WI38 (cell line): ENCODE measurements around the gene NDUFV3.
"Not testable (repeated sequence)": the region's sequence is repeated elsewhere in the genome, so short reads cannot be mapped to it uniquely, and the experiment has no call there.

Experiments
- H3K4me3 ChIP-seq: 2 replicates; pipeline ENCODE4 v1.5.1; 2011; ENCODE audit warnings: low read depth, mild to moderate bottlenecking, control low read depth, low read length
- TF ChIP-seq, protein P1 (sequence below): IDR thresholded peaks from 2 replicates; pipeline ENCODE4 v1.5.1; 2012; ENCODE audit warnings: low read depth, mild to moderate bottlenecking, control low read depth, low read length

The NDUFV3 gene

DNA sequence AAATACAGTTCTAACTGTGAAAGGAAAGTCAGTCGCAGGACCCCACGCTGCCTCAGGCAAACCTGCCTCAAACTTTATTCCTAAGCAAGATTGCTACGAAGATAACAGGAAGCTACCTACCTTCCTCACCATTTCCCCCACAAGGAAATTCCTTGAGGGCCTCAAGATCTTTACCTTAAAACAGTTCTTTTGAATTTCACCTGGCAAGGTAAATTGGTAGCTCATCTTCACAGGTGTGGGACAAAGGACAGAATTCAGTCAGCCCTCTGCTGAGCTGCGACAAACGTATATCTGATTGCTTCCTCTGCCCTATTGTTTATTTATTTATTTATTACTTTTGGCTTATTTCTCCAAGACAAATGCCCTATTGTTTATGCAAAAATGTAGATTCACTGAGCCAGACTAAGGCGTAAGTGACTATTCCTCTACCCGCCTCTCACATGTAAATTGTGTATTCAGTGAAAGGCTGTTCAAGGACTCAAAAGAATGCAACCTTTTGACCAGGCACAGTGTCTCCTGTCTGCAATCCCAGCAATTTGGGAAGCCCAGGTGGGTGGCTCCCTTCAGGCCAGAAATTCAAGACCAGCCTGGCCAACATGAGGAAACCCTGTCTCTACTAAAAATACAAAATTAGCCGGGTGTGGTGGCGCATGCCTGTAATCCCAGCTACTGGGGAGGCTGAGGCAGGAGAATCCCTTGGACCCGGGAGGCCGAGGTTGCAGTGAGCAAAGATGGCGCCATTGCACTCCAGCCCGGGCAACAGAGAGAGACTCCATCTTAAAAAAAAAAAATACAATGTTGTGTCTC, 63.9 kb downstream of the NDUFV3 start:
- TF ChIP-seq, protein P1, sequence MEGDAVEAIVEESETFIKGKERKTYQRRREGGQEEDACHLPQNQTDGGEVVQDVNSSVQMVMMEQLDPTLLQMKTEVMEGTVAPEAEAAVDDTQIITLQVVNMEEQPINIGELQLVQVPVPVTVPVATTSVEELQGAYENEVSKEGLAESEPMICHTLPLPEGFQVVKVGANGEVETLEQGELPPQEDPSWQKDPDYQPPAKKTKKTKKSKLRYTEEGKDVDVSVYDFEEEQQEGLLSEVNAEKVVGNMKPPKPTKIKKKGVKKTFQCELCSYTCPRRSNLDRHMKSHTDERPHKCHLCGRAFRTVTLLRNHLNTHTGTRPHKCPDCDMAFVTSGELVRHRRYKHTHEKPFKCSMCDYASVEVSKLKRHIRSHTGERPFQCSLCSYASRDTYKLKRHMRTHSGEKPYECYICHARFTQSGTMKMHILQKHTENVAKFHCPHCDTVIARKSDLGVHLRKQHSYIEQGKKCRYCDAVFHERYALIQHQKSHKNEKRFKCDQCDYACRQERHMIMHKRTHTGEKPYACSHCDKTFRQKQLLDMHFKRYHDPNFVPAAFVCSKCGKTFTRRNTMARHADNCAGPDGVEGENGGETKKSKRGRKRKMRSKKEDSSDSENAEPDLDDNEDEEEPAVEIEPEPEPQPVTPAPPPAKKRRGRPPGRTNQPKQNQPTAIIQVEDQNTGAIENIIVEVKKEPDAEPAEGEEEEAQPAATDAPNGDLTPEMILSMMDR = no peak
- no peak overlapping the region for H3K4me3 ChIP-seq

DNA sequence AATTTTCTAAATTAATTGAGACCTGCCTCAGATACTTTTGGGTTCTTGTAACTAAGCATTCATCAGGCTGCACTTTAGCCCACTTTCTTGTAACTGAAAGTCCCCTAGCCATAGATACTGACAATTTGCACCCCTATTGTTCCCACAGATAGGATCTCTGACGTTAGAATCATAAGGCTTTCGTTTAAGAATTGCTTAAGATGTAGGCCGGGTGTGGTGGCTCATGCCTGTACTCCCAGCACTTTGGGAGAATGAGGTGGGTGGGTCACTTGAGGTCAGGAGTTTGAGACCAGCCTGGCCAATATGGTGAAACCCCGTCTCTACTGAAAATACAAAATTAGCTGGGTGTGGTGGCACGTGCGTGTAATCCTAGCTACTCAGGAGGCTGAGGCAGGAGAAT, 65.0 kb downstream of the NDUFV3 start:
- H3K4me3 ChIP-seq = not testable (repeated sequence)

DNA sequence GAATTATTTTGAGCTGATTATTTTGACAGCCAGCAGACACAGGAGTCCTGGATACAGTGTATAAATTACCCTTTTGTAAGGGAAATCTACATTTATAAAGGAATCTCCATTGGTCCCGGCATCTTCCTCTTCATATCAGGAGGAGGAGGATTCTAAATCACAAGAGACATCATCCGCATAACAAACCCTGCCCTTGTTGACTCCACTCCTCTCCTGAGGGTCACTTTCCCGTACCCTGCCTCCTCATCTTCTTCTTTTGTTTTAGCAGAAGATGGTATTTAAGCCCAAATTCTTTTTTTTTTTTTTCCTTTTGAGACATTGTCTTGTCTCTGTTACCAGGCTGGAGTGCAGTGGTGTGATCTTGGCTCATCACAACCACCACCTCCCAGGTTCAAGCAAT, 66.6 kb downstream of the NDUFV3 start:
- TF ChIP-seq, protein P1 = no peak
- no peak overlapping the region for H3K4me3 ChIP-seq

DNA sequence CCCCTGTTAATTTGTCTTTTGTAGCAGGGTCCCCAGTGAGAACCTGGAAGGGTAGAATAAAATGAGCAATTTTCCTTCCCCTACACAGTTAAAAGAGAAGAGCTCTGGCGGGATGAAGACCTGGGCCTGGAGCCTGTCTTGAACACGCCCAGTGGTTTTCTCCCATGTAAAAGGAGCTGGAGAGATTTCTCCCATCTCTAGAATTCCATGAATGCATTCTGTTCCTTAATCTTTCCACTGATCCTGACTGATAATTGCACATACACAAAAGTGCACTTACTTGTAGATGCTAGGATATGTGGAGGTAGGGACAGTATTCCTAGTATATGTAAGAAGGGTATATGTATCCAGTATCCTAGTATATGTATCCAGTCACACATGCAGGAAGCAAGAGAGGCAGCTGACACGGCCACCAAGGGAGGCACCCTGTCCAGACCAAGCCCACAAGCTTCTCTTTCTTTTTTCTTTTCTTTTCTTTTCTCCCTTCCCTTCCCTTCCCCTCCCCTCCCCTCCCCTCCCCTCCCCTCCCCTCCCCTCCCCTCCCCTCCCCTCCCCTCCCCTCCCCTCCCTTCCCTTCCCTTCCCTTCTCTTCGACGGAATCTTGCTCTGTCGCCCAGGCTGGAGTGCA, 69.4 kb downstream of the NDUFV3 start:
- H3K4me3 ChIP-seq = no peak overlapping the region
- TF ChIP-seq, protein P1 = no peak
